Endothelial cell (in vitro differentiated cells): ENCODE results near the gene TRIM16. TPM values are rescaled to one million over a fixed set of nuclear protein-coding genes. Genes with fewer than 3 reads are reported as not detected.
"Not testable (repeated sequence)": the region's sequence is repeated elsewhere in the genome, so short reads cannot be mapped to it uniquely, and the experiment has no call there.

Source experiments
- DNase-seq: peaks from one replicate; pipeline ENCODE4 v3.0.0; 2021; ENCODE audit warnings: low spot score
- H3K27ac Mint-ChIP-seq: one replicate; pipeline ENCODE4 v1.8.0; 2021; ENCODE audit warnings: mixed read lengths, inconsistent platforms; ENCODE audit not compliant: unreplicated experiment
- H3K27me3 Mint-ChIP-seq: one replicate; pipeline ENCODE4 v1.8.0; 2021; ENCODE audit warnings: mild to moderate bottlenecking, moderate library complexity, mixed read lengths, inconsistent platforms; ENCODE audit not compliant: unreplicated experiment
- H3K36me3 Mint-ChIP-seq: one replicate; pipeline ENCODE4 v1.8.0; 2021; ENCODE audit warnings: mild to moderate bottlenecking, low read depth, mixed read lengths, inconsistent platforms; ENCODE audit not compliant: unreplicated experiment
- H3K4me1 Mint-ChIP-seq: one replicate; pipeline ENCODE4 v1.8.0; 2021; ENCODE audit warnings: mild to moderate bottlenecking, mixed read lengths, inconsistent platforms; ENCODE audit not compliant: unreplicated experiment
- H3K4me3 Mint-ChIP-seq: one replicate; pipeline ENCODE4 v1.8.0; 2021; ENCODE audit warnings: mild to moderate bottlenecking, mixed read lengths, inconsistent platforms; ENCODE audit not compliant: unreplicated experiment
- H3K9me3 Mint-ChIP-seq: one replicate; pipeline ENCODE4 v1.8.0; 2021; ENCODE audit warnings: mixed read lengths, inconsistent platforms; ENCODE audit not compliant: unreplicated experiment
- total RNA-seq: library from RNA; stranded (reverse); fragmentation: NEBNext Ultra II Directional; extraction: Animal tissue kit (Norgen Biotek cat#: 25700); gene quantifications from one replicate; pipeline ENCODE4 v1.2.1, GENCODE V29; 2021; ENCODE audit not compliant: unreplicated experiment

Gene TRIM16
- total RNA-seq, 1 donor from 2014 or later = 25.2 TPM

DNA sequence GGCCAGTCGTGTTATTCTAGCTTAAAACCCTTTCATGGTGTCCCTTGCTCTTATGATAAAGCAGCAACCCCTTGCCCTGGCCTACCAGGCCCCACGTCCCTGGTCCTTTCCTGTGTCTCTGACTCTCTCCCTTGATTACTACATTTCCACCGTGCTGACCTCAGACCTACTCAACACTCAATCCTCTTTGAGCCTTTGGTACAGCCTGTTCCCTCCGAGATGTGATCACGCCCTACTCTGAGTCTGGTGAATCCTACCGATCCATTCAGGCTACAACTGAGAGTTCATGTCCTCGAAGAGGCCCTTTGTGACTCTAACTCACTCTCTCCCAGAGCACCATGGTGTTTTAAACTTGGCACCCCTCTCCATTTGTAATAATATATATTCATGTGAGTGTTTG, 54.1 kb downstream of the TRIM16 start:
- not testable (repeated sequence) for DNase-seq, H3K27me3 Mint-ChIP-seq, H3K36me3 Mint-ChIP-seq, H3K4me1 Mint-ChIP-seq, H3K27ac Mint-ChIP-seq, H3K4me3 Mint-ChIP-seq, H3K9me3 Mint-ChIP-seq

DNA sequence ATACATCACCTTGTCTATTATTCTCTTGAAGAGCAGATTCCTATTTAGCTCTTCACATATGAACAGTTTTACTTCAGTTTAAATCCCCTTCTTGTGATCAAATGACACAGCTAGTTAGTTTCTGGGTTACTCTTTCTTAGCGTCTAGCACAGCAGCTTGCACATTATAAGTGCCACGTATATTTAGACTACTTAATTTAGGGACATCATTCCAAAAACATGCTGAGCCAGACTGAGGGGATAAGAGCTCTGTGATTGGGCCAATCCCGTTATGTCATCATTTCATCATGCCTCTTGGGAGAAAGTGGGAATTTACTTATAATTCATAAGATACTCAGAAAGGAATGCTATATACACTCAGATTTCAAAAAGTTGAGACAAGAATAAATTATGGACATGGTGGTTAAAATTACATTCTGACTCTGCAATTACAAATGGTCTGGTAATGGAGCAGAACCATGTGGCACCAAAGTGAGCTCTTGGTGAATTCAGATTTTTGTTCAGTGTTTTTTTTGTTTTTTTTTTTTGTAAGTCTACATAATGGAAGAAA, 60.4 kb downstream of the TRIM16 start:
- H3K4me1 Mint-ChIP-seq, H3K27me3 Mint-ChIP-seq, H3K4me3 Mint-ChIP-seq, DNase-seq, H3K27ac Mint-ChIP-seq, H3K36me3 Mint-ChIP-seq, H3K9me3 Mint-ChIP-seq: not testable (repeated sequence)

DNA sequence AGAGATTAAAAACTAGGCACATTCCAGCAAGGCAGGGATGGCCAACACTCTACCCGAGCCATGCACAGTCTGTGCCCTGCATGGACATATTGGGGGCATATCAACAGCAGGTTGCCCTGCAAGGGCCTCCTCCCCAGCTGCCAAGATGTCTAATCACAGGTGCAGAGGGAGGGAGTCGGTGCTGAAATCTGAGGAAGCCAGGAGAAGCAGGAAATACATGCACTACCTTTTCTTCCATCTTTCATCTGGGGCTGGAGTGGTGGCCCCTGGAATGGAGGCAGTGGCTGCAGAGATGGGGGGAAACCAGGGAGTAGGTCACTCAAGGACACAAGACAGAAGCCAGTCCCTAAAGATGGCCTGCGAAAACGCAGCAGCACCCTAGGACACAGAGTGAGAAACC, 60.9 kb downstream of the TRIM16 start:
- H3K27ac Mint-ChIP-seq, H3K4me3 Mint-ChIP-seq, H3K4me1 Mint-ChIP-seq, DNase-seq, H3K27me3 Mint-ChIP-seq, H3K9me3 Mint-ChIP-seq, H3K36me3 Mint-ChIP-seq: not testable (repeated sequence)

DNA sequence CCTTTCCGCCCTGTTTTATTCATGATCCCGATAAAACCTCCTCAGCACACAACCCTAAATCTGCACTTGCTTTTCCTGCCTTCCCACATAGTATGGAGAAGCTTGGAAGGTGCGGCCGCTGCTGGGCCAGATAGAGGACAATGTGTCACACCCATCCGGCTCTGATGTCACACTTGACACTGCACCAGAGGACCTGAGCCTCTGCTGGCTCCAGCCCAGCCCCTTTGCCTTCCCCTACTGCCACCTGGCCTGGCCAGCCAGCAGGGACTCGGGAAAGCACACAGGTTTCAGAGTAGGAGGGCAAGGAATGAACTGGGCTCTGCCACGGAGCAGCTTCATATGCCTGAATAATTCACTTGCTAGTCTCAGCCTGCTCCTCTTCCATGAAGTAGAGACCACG, 62.0 kb downstream of the TRIM16 start:
- not testable (repeated sequence) for H3K27me3 Mint-ChIP-seq, H3K9me3 Mint-ChIP-seq, H3K36me3 Mint-ChIP-seq, DNase-seq, H3K4me1 Mint-ChIP-seq, H3K27ac Mint-ChIP-seq, H3K4me3 Mint-ChIP-seq

DNA sequence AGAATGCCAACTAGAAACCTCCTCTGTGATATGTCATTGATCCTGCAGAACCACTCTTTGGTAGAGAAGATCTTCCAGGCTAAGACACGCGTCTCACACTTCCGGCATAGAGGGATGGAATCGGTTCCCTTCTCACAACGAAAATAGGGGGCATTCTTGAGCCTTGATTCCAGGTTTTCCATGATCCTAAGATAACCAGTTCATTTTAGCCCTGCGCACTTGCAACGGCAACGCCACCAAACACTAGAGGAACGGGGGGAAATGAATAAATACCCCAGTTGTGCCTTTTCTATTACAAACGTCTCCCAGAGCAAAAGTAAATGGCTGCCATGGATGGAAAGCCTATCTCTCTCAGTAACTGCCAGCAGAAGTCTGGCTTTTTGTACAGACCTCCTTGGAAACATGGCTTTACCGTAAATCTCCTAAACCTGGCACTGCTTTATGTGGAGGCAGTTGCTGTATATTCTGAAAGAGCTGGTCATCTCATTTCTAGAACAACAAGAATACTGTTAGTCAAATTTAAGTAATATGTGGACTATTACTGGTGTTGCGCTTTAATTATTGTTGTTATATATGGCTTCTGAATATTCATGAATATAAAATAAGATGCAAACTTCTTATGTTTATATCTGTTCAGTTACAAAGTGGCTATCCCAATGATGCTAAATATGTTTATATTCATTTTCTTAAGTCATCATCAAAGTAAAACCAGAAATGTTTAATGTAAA, 64.6 kb downstream of the TRIM16 start, which contains the start of gene FBXW10B:
Gene FBXW10B (minus strand): TSS at position 374 of the 728 bp plus-strand sequence. CDS start 192 bp downstream, at position 182.
- not testable (repeated sequence) for H3K27ac Mint-ChIP-seq, DNase-seq, H3K36me3 Mint-ChIP-seq, H3K27me3 Mint-ChIP-seq, H3K9me3 Mint-ChIP-seq, H3K4me1 Mint-ChIP-seq, H3K4me3 Mint-ChIP-seq

DNA sequence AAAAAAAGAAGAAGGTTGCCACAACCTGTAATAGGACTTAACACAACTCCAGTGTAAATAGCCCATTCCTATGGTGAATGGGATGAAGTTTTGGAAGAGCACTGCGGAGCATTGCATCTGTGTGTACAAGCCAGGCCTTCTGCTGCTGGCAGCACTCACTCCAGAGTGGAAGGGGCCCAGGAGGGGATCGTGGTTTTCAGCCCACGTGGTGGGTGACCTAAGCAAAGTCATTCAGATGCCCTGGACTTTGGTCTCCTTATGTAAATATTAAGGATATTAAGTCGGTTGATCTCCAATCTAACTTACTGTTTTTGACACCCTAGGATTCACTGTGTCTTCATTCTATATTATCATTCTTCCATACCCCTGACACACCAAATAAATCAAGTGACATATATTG, 67.3 kb downstream of the TRIM16 start:
- H3K4me1 Mint-ChIP-seq, H3K4me3 Mint-ChIP-seq, DNase-seq, H3K27ac Mint-ChIP-seq, H3K9me3 Mint-ChIP-seq, H3K36me3 Mint-ChIP-seq, H3K27me3 Mint-ChIP-seq: not testable (repeated sequence)

DNA sequence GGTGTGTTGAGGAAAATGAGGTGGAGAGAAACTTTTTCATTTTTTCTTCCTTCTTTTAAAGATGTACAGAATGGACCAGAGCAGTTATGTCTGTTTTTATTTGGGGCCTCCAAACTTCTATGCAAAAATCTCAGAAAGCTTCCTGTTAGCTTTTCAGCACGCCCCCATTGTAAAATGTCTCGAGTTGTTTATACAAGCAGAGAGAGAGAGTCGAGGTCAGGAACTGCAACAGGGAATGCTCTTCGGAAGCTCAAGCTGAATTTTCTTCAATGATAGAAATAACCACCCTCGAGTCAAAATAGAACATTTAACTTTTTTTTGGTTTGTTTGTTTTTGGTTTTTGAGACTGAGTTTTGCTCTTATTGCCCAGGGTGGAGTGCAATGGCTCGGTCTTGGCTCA, 68.3 kb downstream of the TRIM16 start:
- H3K27ac Mint-ChIP-seq, DNase-seq, H3K27me3 Mint-ChIP-seq, H3K9me3 Mint-ChIP-seq, H3K36me3 Mint-ChIP-seq, H3K4me1 Mint-ChIP-seq, H3K4me3 Mint-ChIP-seq: not testable (repeated sequence)

DNA sequence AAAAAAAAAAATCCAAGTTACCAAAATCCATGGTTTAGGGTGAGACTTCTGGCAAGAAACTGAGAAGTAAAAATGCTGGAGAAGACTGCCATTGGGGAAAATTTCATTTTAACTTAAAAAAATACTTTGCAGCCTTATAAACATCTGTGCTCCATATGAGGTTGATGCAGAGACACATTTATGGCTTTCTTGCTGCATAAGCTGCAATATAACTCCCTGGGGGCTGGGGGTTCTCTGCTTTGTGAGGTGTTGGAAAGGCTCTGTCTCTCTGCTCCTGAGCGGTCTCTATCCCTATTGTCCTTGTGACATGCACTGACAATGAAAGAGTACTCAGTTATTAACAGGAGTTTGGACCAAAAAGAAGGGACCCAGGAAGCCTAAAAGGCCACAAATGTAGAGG, 71.0 kb downstream of the TRIM16 start:
- not testable (repeated sequence) for H3K27ac Mint-ChIP-seq

DNA sequence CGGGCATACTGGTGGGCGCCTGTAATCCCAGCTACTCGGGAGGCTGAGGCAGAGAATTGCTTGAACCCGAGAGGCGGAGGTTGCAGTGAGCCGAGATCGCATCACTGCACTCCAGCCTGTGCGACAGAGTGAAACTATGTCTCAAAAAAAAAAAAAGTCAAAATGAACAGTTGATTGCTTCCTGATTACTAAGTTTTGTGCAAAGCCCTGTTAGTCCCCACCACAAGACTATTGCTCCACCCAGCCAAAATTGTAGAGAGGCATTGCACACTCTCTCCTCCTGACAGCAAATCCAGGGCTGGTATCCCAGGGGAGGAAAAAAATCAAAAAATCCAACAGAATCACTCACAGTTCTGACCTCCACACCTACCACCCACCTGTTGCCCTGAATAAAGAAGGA, 91.2 kb downstream of the TRIM16 start:
- not testable (repeated sequence) for H3K27ac Mint-ChIP-seq, H3K27me3 Mint-ChIP-seq, H3K4me3 Mint-ChIP-seq, H3K36me3 Mint-ChIP-seq, DNase-seq, H3K9me3 Mint-ChIP-seq, H3K4me1 Mint-ChIP-seq

More for the DNA sequence above, 71.0 kb downstream of the TRIM16 start:
- not testable (repeated sequence) for H3K4me3 Mint-ChIP-seq, H3K4me1 Mint-ChIP-seq, H3K36me3 Mint-ChIP-seq, H3K27me3 Mint-ChIP-seq, DNase-seq, H3K9me3 Mint-ChIP-seq

DNA sequence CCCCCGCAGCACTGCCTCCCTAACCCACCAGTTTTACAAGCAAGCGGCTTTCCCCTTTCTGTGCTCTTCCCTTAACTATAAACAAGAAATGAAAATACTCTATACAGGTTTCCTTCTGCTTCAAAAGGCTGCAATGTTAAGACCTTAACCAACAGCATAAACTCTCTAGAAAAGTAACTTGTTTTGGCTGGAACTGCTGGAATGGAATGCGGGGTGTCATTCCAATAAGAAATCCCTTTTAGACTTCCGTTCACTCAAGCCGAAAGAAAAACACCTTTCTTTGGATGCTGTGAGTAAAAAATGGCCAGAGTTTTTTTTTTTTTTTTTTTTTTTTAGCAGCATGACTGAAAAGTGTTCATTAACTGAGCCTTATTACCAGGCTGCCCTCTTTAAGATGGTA, 92.1 kb downstream of the TRIM16 start:
- not testable (repeated sequence) for H3K4me1 Mint-ChIP-seq, H3K9me3 Mint-ChIP-seq, H3K27ac Mint-ChIP-seq, H3K27me3 Mint-ChIP-seq, H3K4me3 Mint-ChIP-seq, DNase-seq, H3K36me3 Mint-ChIP-seq

DNA sequence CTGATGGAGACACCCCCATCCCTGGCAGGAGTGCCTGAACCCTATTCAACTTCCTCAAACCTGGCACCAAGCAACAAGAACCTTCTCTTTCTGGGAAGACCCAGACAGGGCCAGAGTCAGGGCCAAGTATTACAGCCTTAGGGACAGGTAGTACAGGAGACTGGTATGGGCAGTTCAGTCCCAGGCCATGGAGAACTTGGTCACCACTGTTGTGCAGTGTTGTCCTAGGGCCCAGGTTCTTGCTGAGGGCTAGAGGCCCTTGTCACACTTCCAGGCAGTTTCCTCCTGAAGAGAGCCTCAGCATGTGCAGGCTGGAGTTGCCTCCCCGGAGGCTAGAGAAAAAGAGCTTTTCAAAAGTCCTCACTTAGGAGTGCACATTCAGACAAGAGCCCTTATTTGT, 93.3 kb downstream of the TRIM16 start:
- peaks cover 17% of the 10 kb centered on the region for H3K4me1 Mint-ChIP-seq

More for the DNA sequence above, 93.3 kb downstream of the TRIM16 start:
- not testable (repeated sequence) for H3K9me3 Mint-ChIP-seq, H3K27ac Mint-ChIP-seq, H3K36me3 Mint-ChIP-seq, DNase-seq, H3K4me3 Mint-ChIP-seq, H3K27me3 Mint-ChIP-seq
